ENCODE results near the gene MNDA.

MNDA gene

GRCh38 chr1:158830904-158831507 is at the start of gene MNDA:
Gene MNDA, plus strand, starts transcription at chr1:158831351. Its CDS starts 10,803 bp downstream, at chr1:158842154.
- no peak for DNase-seq (ENCODE audit: low spot score)

GRCh38 chr1:158793604-158794003 is 37.5 kb upstream of the MNDA start:
- no peak for DNase-seq (ENCODE audit: low spot score)

GRCh38 chr1:158794247-158794646 is 36.9 kb upstream of the MNDA start:
- no peak for DNase-seq (ENCODE audit: low spot score)

GRCh38 chr1:158798531-158798930 is 32.6 kb upstream of the MNDA start:
- DNase-seq (ENCODE audit: low spot score), result no peak

GRCh38 chr1:158799689-158800088 is 31.5 kb upstream of the MNDA start:
- DNase-seq (ENCODE audit: low spot score), result no peak

GRCh38 chr1:158800526-158800925 is 30.6 kb upstream of the MNDA start:
- no peak for DNase-seq (ENCODE audit: low spot score)

- DNase-seq (ENCODE audit: low spot score), result no peak
Observed at GRCh38 chr1:158801396-158801795, 29.8 kb upstream of the MNDA start.

GRCh38 chr1:158803678-158804077 is 27.5 kb upstream of the MNDA start:
- no peak for DNase-seq (ENCODE audit: low spot score)

- DNase-seq (ENCODE audit: low spot score), result no peak
Observed at GRCh38 chr1:158806916-158807536, 24.1 kb upstream of the MNDA start.

GRCh38 chr1:158809256-158809655 is 21.9 kb upstream of the MNDA start:
- no peak for DNase-seq (ENCODE audit: low spot score)

GRCh38 chr1:158809862-158810261 is 21.3 kb upstream of the MNDA start:
- DNase-seq (ENCODE audit: low spot score), result no peak

GRCh38 chr1:158810311-158810710 is 20.8 kb upstream of the MNDA start:
- no peak for DNase-seq (ENCODE audit: low spot score)

- DNase-seq (ENCODE audit: low spot score), result no peak
Observed at GRCh38 chr1:158812336-158812735, 18.8 kb upstream of the MNDA start.

- no peak for DNase-seq (ENCODE audit: low spot score)
Observed at GRCh38 chr1:158813164-158813563, 18.0 kb upstream of the MNDA start.

- DNase-seq (ENCODE audit: low spot score), result no peak
Observed at GRCh38 chr1:158814970-158815369, 16.2 kb upstream of the MNDA start.

- no peak for DNase-seq (ENCODE audit: low spot score)
Observed at GRCh38 chr1:158818560-158818959, 12.6 kb upstream of the MNDA start.

- no peak for DNase-seq (ENCODE audit: low spot score)
Observed at GRCh38 chr1:158818975-158819431, 12.1 kb upstream of the MNDA start.

- no peak for DNase-seq (ENCODE audit: low spot score)
Observed at GRCh38 chr1:158819461-158820443, 11.4 kb upstream of the MNDA start.

- no peak for DNase-seq (ENCODE audit: low spot score)
Observed at GRCh38 chr1:158821723-158822122, 9.4 kb upstream of the MNDA start.

- DNase-seq (ENCODE audit: low spot score), result no peak
Observed at GRCh38 chr1:158830074-158830677, 975 bp upstream of the MNDA start.

- no peak for DNase-seq (ENCODE audit: low spot score)
Observed at GRCh38 chr1:158833264-158833663, 2.1 kb downstream of the MNDA start.

- DNase-seq (ENCODE audit: low spot score), result no peak
Observed at GRCh38 chr1:158836038-158836437, 4.9 kb downstream of the MNDA start.
